NCI-H1436 (cell line): ENCODE data around the gene CSNK1G2.
A peak's percentile ranks its signal among the peaks of the same experiment; 100 is the strongest.
"Not testable (repeated sequence)": the region's sequence is repeated elsewhere in the genome, so short reads cannot be mapped to it uniquely, and the experiment has no call there.

Source experiments
- DNase-seq: peaks from one replicate; lab custom pipeline; 2025; lab: John Stamatoyannopoulos, UW

Gene CSNK1G2

DNA sequence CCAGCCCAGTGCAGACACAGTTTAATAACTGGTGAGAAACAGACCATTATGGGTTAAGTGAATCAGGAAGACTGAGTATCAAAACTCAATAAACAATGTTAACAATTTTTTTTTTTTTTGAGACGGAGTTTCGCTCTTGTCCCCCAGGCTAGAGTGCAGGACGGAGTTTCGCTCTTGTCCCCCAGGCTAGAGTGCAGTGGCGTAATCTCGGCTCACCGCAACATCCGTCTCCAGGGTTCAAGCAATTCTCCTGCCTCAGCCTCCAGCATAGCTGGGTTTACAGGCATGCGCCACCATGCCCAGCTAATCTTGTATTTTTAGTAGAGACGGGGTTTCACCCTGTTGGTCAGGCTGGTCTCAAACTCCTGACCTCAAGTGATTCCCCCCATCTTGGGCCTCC, 47.5 kb downstream of the CSNK1G2 start:
- not testable (repeated sequence) for DNase-seq

DNA sequence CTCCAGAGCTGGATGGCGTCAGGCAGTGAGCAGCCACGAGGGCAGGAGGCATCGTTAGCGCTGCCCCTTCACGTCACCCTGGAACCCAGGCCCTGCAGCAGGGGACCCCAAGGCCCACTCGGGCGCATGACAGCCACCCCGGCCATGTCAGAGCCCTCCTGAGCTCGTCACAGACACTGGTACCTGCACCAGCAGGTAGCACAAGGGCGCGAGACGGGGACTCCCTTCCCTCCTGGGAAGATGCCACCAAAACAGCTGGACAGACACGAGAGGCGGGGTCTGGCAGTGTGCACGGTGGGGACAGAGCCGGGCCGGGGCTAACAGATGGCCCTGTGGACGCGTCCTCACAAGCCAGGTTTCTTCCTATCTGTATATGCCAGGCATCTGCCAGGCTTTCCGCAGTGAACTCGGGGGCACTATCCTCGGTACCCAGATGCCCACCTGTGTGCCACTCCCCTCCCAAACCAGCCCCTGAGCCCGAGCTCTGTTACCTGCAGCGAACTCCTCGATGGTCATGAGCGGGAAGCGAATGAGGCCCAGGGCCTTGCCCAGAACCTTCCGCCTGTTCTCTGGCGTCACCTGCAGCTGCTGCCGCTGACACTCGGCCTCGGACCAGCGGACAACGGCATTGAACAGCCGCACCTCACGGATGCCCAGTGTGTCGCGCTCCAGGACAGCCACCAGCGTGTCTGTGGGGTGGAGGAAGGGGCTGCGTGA, 48.7 kb downstream of the CSNK1G2 start:
- DNase-seq, result no peak

DNA sequence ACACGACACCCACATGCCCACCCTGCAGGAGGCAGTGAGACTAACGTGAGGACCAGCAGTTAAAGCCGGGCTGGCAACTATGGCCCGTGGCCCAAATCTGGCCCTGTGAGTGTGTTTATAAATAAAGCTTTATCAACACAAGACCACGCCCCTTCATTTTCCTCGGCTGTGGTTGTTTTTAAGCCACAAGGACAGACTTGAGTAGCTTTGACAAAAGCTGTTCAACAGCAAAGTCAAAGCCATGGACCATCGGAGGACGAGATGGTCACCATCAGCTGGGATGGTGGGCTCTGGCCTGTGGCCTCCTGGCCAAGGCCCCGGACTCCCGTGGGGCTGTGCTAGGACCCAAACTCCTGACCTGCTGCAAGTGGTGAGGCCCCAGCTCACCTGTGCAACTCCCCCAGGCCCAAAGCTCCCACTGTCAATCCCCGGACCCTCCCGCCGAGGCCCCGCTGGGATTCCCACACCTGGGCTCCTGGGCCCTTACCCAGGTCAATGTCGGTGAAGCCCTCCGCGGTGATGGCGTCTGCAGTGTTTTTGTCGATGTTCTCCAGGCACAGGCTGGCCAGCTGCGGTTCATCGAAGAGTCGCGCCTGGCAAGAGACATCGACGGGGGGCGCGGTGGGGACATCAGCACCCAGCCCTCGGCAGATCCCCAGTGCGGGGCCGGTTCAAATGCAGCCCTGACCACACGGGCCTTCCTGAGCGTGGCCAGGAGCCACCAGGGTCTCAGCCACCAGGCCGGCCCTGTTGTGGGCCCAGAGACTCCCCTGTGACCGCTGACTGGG, 49.5 kb downstream of the CSNK1G2 start:
- no peak for DNase-seq

DNA sequence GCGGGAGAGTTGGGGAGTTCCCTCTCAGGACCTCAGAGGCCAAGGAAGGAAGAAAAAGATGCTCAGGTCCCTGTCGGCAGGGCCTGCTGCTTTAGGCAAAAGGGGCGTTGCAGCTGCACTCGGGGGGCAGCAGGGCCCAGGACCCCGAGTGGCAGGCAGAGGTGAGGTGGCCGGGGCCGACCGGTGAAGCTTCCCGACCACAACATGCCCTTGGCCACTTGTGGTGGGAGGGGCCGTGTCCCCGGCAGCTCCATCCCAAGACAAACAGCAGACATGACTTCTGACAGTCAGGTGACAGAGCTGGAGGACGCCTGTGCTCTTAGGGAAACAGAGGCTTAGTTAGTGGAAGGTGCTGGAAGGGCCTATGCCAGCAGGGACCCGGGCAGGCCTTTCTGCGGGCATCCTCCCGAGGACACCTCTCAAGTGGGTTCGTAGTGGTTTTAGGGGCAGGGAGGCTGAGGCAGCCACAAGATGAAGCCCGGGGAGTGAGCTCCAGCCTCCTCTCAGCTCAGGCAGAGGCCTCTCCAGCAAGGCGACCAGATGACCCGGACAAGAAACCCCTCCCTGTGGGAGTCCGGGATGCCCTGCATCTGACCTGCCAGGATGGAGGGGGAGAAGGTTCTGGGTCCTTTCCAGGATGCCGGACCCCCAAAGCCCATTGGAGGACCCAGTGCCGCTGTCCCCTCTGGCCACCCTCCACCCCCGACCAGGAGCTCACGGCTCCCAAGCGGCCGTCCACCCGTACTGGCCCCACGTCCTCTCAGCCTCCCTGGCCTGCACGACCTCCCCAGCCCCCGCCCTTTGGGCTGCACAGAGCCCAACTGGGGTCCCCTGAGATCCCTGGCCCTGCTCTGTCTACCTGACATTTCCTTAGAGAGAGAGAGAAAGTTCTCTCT, 50.3 kb downstream of the CSNK1G2 start:
- no peak for DNase-seq

DNA sequence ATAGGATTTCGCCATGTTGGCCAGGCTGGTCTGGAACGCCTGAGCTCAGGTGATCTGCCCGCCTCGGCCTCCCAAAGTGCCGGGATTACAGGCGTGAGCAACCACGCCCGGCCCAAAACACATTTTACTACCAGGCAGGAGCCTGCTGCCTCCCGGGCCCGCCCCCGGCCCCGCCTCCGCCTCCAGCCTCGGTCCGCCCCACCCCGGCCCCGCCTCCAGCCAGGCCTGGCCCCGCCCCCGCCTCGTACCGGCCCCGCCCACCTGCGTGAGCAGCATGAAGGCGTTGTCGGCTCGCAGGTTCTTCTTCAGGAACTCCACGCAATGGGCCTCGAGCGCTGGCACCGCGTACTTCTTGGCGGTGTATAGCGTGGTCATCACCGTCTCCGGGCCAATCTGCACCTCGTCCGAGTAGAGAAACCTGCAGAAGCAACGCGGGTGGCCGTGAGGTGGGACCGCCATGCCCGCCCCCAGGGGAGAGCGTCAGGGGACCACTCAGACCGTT, 51.8 kb downstream of the CSNK1G2 start:
- DNase-seq, result no peak

DNA sequence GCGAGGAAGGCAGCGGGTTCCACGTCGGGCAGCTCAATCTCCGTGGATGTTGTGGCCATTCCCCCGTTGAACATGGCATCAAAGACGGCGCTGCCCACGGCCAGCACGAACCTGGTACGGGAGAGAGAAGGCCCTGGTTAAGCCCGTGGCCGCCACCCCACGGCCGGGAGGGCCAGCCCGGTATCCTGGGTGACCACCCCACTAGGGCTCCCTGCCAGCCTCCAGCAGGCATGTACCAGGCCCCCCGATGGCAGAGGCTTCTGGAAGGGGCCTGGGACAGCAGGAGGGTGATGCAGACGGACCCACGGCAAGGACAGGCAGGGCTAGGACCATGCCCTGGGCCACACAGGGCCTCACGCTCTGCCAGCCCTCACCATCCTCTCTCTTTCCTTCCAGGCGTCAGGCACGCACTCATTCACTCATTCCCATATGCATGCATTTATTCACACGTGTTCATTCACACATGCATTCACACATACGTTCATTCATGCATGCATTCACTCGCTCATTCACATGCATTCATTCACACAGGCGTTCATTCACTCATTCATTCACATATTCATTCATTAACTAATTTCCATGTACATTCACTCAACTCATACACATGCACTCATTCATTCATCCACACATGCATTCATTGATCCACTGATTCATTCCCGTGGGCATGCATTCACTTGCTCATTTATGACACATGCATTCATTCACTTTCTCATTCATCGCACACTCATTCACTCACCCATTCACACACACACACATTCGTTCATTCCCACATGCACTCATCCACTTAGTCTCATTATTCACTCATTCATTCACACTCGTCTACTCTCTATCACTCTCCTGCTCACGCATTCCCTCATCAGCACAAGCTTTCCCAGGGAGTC, 56.6 kb downstream of the CSNK1G2 start:
- no peak for DNase-seq

DNA sequence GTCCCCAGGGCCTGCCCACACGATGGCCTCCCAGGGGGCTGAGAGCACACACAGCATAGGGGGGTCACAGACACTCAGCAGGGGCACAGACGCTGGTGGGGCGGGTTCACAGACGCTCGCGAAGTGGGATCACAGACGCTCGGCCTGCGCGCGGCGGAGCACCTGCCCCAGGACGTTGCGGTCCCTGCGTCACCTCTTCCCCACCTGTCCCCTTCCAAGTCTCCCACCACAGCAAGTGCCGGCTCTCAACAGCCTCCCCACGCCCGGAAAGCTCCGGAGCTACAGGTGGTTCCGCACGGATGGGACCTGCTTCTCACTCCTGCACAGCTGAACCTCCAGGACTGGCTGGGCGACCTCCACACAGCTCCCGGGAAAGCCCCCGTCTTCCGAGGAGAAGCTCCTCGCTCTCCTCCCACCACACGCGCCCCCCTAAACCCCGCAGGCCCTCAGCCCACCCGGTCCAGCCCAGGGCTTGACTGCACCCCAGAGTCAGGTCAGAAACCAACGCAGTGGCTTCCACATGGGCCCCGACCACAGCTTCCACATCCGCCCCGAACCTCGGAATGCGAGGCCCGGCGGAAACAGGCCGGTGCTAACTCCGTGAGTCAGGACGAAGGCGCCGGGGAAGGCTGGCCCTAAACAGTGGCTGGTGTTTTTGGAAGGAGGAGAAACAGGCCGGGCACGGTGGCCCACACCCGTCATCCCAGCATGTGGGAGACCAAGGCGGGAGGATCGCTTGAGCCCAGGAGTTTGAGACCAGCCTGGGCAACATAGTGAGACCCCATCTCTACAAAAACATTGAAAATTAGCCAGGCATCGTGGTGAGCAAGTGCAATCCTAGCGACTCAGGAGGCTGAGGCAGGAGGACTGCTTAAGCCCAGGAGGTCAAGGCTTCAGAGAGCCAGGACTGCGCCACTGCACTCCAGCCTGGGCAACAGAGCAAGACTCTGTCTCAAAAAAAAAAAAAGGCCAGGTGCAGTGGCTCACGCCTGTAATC, 58.0 kb downstream of the CSNK1G2 start:
- no peak for DNase-seq

DNA sequence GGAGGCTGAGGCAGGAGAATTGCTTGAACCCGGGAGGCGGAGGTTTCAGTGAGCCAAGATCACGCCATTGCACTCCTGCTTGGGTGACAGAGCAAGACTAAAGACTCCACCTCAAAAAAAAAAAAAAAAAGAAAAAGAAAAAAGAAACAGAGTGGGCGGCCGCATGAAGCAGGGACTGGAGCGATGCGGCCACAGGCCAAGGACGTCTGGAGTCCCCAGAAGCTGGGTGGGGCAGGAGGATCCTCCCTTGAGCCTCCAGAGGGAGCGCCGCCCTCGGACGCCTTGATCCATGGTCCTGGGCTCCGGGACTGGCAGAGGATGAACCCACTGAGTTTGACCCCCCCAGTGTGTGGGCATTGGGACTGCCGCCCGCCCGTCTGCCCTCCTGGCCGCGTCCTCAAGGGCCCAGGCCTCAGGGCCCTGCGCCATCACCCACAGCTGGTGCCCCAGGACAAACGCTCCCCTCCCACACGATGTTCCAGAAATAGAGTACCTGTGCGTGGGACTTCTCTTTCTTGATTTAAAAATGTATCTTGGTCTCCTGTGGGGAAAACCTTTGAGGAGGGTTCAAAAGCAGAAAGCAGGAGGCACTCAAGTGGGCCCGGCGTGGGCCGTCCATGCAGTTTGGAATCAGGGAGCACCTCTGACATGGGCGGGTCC, 59.0 kb downstream of the CSNK1G2 start:
- DNase-seq, result no peak

DNA sequence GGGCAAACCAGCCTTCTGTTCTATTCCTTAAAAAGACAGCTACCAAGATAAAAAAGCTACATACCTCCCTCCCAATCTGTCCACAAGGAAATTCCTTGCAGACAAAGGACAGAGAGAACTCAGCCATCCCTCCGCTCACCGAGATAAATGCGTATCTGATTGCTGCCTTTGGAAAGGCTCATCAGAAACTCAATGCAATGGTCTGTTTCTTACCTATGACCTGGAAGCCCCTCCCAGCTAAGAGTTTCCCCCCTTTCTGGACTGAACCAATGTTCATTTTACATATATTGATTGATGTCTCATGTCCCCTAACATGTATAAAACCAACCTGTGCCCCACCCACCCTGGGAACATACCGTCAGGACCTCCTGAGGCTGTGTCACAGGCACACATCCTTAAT, 62.9 kb downstream of the CSNK1G2 start:
- DNase-seq, result no peak

DNA sequence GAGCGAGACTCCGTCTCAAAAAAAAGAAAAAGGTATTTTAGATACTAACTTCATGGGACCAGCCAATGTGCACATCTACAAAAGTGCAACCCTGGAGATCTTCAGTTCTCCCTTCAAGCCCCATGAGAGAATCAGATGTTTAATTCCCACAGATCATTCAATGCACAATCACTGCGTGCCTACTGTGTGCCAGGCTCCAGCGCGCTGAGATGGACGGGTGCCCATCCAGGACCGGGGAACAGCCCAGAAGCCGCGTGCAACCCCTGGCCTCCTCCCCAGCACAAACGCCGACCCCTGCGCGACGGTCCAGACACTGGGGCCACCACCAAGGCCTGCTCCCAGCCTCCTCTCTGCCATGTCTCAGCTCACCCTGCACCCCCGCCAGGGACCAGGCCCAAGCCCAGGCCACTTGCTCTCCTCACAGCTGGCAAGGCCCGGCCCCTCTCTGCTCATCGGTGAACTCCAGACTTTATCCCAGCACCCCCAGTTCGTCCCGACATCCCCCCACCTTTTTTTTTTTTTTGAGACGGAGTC, 69.2 kb downstream of the CSNK1G2 start:
- DNase-seq, result no peak

DNA sequence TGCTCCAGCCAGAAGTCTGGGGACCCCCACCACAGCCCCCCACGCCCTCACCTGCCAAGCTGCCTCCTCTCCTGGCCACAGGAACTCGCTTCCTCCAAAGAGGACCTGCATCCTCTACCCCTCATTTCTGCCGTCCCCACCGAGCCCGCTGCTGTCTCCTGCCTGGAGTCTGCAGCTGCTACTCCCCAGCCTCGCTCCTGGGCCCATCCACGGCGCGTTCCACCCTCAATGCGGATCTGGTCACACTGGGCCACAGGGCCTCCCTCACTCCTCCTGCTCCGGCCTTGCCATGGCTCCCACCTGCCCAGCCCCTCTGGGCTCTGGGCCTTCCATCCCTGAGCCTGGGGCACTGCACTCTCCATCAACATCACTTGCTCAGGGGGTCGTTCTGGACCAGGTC, 70.2 kb downstream of the CSNK1G2 start:
- no peak for DNase-seq

DNA sequence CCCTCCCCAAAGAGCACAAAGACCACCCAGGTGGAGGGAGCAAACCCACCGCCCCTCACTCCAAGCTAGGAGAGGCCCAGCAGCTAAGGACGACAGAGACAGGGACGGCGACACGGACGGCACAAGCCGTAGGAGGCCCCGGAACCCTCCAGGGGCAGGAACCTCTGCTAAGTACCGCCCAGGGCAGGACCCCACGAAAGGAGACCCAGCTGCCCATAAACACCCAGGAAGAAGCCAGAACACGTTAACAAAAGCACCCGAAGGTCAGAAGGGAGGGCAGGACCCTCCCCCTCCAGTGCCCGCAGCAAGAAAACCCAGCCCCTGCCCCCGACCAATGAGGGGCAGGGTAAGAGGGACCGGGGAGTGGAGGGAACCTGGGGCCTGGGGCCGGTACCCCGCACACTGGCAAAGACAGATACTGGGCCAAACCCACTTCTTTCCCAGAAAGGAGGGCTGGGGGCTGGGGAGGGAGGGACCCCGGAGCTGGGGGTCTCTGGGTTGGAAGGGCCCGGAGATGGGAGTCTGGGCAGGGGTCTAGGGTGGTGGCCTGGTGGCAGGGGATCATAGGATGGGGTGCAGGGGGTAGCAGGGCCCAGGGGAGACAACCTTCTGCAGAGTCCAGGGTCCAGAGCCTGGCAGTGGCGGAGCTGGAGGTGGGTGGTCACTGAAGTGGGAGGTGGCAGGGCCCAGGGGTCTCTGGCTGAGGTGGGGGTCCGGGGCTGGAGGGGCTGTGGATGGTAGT, 72.1 kb downstream of the CSNK1G2 start:
- no peak for DNase-seq

DNA sequence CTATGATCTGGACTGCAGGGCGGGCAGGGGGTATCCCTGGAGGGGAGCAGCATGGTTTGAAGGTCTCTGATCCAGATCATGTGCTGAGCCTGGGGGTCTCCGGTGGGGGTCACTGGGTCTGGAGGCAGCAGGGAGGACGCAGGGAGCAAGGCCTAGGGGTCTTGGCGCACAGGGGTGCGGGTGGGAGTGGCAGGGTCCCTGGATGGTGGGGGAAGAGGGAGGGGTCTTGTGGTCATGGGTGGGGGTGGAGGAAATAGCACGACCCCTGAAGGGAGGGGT, 72.7 kb downstream of the CSNK1G2 start:
- no peak for DNase-seq

DNA sequence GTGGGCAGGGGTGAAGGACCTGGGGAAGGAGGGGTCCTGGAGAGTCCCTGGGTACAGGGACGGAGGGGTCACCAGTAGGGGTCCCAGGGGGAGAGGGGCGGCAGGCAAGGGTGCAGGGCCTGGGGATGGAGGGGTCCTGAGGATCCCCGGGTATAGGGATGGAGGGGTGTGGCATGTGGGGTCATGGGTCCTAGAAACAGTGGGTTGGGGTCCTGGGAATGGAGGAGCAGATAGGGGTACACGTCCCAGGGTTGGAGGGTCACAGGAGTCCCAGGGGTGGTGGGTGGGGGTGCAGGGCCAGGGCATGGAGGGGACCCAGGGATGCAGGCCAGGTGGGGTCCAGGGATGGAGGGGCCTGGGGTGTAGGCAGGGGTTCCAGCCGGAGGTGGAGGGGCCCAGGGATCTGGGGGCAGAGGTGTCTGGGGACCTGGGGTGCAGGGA, 73.2 kb downstream of the CSNK1G2 start:
- no peak for DNase-seq

DNA sequence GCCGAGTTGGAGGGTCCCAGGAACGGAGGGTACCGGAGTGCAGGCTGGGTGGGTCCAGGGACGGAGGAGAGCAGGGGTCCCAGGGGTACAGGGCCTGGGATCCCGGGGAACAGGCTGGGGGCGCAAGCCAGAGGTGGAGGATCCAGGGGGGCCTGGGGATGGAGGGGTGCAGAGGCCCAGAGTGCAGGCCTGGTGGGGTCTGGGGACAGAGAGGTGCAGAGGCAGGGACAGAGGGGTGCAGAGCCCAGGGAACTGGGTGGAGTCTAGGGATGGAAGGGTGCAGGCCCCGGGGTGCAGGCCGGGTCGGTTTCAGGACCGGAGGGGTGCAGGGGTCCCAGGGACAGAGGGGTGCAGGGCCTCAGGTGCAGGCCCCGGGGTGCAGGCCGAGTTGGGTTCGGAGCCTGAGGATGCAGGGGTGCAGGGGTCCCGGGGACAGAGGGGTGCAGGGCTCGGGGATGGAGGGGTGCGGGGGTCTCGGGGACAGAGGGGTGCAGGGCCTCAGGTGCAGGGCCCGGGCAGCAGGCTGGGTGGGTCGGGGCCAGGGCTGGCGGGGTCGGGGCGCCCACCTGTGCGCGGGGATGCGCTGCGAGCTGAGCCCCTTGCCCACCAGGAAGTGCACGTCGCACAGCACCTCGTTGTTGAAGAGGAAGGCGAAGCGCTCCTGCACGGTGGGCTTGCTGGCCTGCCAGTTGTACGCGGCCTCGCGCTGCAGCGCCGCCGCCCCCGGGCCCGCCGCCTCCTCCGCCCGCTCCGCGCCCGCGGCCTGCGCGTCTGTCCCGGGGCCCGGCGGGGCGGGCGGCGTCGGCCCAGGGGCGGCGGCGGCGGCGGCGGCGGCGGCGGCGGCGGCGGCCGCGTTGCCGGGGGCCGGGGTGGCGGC, 74.0 kb downstream of the CSNK1G2 start:
- DNase-seq, result peak; percentile 28

DNA sequence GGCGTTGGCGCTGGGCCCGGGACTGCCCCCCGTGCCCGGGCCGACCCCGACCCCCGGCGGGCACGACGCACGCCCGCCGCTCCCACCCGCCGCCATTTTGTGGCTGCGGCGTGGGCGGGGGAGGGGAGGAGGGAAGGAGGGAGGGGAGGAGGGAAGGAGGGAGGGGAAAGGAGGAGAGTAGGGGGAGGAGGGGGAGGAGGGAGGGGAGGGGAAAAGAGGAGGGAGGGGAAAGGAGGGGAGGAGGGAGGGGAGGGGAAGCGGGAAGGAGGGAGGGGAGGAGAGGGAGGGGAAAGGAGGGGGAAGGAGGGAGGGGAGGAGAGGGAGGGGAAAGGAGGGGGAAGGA, 74.6 kb downstream of the CSNK1G2 start, which contains the start of gene BTBD2:
TSS of gene BTBD2 (minus strand) at position 107 of the 343 bp plus-strand sequence. CDS start at position 96, 11 bp downstream.
- DNase-seq, result peak; percentile 74

DNA sequence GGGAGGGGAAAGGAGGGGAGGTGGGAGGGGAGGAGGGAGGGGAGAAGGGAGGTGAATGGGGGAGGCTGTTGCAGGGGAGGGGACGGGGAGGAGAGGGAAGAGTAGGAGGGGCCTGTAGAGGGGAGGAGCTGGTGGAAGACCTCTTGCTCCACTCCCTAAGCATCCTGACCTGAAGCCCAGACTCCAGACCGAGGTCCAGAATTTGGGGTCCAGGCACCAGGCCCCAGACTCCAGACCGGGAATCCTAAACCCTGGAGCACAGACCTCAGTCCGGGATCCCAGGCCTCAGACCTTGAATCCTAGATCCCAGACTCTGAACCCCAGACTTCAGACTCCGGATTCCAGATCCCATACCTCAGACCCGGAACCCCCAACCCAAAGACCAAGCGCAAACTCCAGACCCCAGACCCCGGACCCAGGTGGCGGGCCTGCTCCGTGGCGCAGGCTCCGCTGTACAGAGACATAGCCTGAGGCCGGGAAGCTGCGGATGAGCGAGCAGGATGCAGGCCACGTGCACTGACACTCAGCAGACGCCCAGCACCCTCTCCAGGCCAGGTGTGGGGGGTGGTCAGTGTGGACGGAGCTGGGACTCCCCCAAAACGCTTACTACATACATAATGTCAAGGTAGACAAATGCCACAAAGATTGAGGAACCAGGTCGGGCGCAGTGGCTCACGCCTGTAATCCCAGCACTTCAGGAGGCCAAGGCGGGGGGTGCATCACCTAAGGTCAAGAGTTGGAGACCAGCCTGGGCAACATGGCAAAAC, 75.3 kb downstream of the CSNK1G2 start:
- peak; percentile 82 for DNase-seq
